H1 (cell line): ENCODE results near the gene PMP22. TPM values are rescaled to one million over a fixed set of nuclear protein-coding genes. Genes with fewer than 3 reads are reported as not detected.

Source experiments
- CTCF ChIA-PET: fragments of 300-600 bp; sonication (Branson Sonifier 250); formaldehyde crosslinking; loops from one replicate; lab custom pipeline; 2021; ENCODE audit not compliant: partially characterized antibody; lab: Charles Lee
- POLR2A ChIA-PET: fragments of 300-600 bp; sonication (Branson Sonifier 250); formaldehyde crosslinking; loops from one replicate; lab custom pipeline; 2021; ENCODE audit warnings: inconsistent platforms; ENCODE audit not compliant: partially characterized antibody; lab: Charles Lee
- DNase-seq, 2 experiments: peaks; one replicate each; pipeline versions ENCODE4 v3.0.0 to v3.0.0-alpha.2; 2010 to 2022; ENCODE audit warnings: low spot score in 2 of 2, low read depth in 1 of 2, mixed read lengths in 1 of 2
- FAIRE-seq: peaks from 2 replicates; lab custom pipeline; 2011; peaks lifted over from hg19 to GRCh38; lab: Jason Lieb, UNC
- H2AFZ ChIP-seq: 2 replicates; pipeline ENCODE4 v1.8.1; 2012; ENCODE audit warnings: low read length, inconsistent platforms
- H2AK5ac ChIP-seq: 2 replicates; pipeline ENCODE4 v1.6.1; 2013; ENCODE audit warnings: low read depth, low read length
- H2BK120ac ChIP-seq: replicated peaks from 2 replicates; pipeline ENCODE3; 2013; ENCODE audit warnings: low read depth, low read length, inconsistent platforms
- H2BK12ac ChIP-seq: 2 replicates; pipeline ENCODE4 v1.6.1; 2013; ENCODE audit warnings: low read depth, low read length
- H2BK15ac ChIP-seq: 2 replicates; pipeline ENCODE4 v1.6.1; 2013; ENCODE audit warnings: low read length
- H2BK20ac ChIP-seq: 2 replicates; pipeline ENCODE4 v1.6.1; 2013; ENCODE audit warnings: low read length
- H2BK5ac ChIP-seq: 2 replicates; pipeline ENCODE4 v1.6.1; 2013; ENCODE audit warnings: low read depth, low read length
- H3K14ac ChIP-seq: 2 replicates; pipeline ENCODE4 v1.6.1; 2013; ENCODE audit warnings: inconsistent platforms; ENCODE audit not compliant: insufficient read length
- H3K18ac ChIP-seq: 2 replicates; pipeline ENCODE4 v1.6.1; 2013; ENCODE audit warnings: low read length; ENCODE audit errors: extremely low read depth
- H3K23ac ChIP-seq: 2 replicates; pipeline ENCODE4 v1.6.1; 2013; ENCODE audit warnings: inconsistent platforms; ENCODE audit not compliant: insufficient read length
- H3K23me2 ChIP-seq: 2 replicates; pipeline ENCODE4 v1.6.1; 2013; ENCODE audit warnings: low read depth, low read length
- H3K27ac ChIP-seq: 2 replicates; pipeline ENCODE4 v1.6.1; 2011; ENCODE audit warnings: low read depth, low read length, inconsistent platforms
- H3K27me3 ChIP-seq, 4 experiments: replicated peaks in 1 of 4; 1 replicate in 1 of 4; 2 replicates in 3 of 4; pipeline versions ENCODE4 v1.6.1 to v1.8.1; 2011 to 2013; ENCODE audit warnings: low read length in 3 of 4, mild to moderate bottlenecking in 3 of 4, inconsistent platforms in 2 of 4, mixed read lengths in 2 of 4, moderate library complexity in 1 of 4; ENCODE audit not compliant: control insufficient read depth in 3 of 4, insufficient read depth in 3 of 4; ENCODE audit errors: extremely low read depth in 1 of 4
- H3K36me3 ChIP-seq, 4 experiments: 2 replicates each; pipeline versions ENCODE4 v1.6.1 to v1.8.1; 2011 to 2013; ENCODE audit warnings: mild to moderate bottlenecking in 4 of 4, low read length in 3 of 4, moderate library complexity in 2 of 4, control low read depth in 1 of 4, inconsistent platforms in 1 of 4; ENCODE audit not compliant: insufficient read depth in 4 of 4, control insufficient read depth in 2 of 4
- H3K4ac ChIP-seq: replicated peaks from 2 replicates; pipeline ENCODE3; 2013; ENCODE audit warnings: low read length, low read depth, mixed read lengths, inconsistent platforms; ENCODE audit not compliant: insufficient read length
- H3K4me1 ChIP-seq, 4 experiments: replicated peaks in 1 of 4; 1 replicate in 1 of 4; 2 replicates in 3 of 4; pipeline versions ENCODE4 v1.6.1 to v1.8.1; 2011 to 2013; ENCODE audit warnings: low read length in 3 of 4, inconsistent platforms in 2 of 4, mixed read lengths in 1 of 4; ENCODE audit not compliant: insufficient read depth in 4 of 4, control insufficient read depth in 3 of 4
- H3K4me2 ChIP-seq, 2 experiments: 2 replicates each; pipeline versions ENCODE4 v1.6.1 to v1.8.1; 2011 to 2013; ENCODE audit warnings: low read depth in 2 of 2, low read length in 2 of 2, control low read depth in 1 of 2, inconsistent platforms in 1 of 2, mild to moderate bottlenecking in 1 of 2; ENCODE audit not compliant: insufficient read depth in 1 of 2
- H3K4me3 ChIP-seq, 4 experiments: fragments of 200-600, 300-600 bp in 1 of 4; sonication (generic), shearing (Covaris generic), sonication (Bioruptor Twin) in 1 of 4; 2 replicates each; pipeline versions ENCODE4 v1.5.1 to v1.8.1; 2011 to 2016; ENCODE audit warnings: low read length in 4 of 4, low read depth in 3 of 4, control low read depth in 2 of 4, inconsistent platforms in 2 of 4, mild to moderate bottlenecking in 2 of 4, mixed read lengths in 1 of 4, moderate library complexity in 1 of 4; ENCODE audit not compliant: insufficient read depth in 2 of 4; ENCODE audit errors: extremely low read depth in 1 of 4
- H3K56ac ChIP-seq: replicated peaks from 2 replicates; pipeline ENCODE3; 2013; ENCODE audit warnings: low read depth, mild to moderate bottlenecking, mixed read lengths, low read length, inconsistent platforms; ENCODE audit not compliant: insufficient read length
- H3K79me1 ChIP-seq: 2 replicates; pipeline ENCODE4 v1.6.1; 2013; ENCODE audit warnings: low read depth, low read length, control low read depth
- H3K79me2 ChIP-seq, 2 experiments: 2 replicates each; pipeline versions ENCODE4 v1.6.1 to v1.8.1; 2012 to 2013; ENCODE audit warnings: low read length in 2 of 2, mild to moderate bottlenecking in 2 of 2, inconsistent platforms in 1 of 2; ENCODE audit not compliant: insufficient read depth in 2 of 2, control insufficient read depth in 1 of 2
- H3K9ac ChIP-seq, 4 experiments: replicated peaks in 1 of 4; 1 replicate in 1 of 4; 2 replicates in 3 of 4; pipeline versions ENCODE4 v1.6.1 to v1.8.1; 2011 to 2013; ENCODE audit warnings: low read depth in 3 of 4, low read length in 3 of 4, control low read depth in 2 of 4, mild to moderate bottlenecking in 2 of 4, moderate library complexity in 2 of 4, inconsistent platforms in 1 of 4; ENCODE audit errors: extremely low read depth in 1 of 4
- H3K9me3 ChIP-seq, 2 experiments: 2 replicates each; pipeline versions ENCODE4 v1.6.1 to v1.8.1; 2012 to 2013; ENCODE audit warnings: mild to moderate bottlenecking in 2 of 2, moderate library complexity in 2 of 2, control low read depth in 1 of 2, inconsistent platforms in 1 of 2, low read depth in 1 of 2, low read length in 1 of 2, mixed read lengths in 1 of 2; ENCODE audit not compliant: insufficient read depth in 2 of 2
- H4K20me1 ChIP-seq, 2 experiments: replicated peaks in 1 of 2; 2 replicates each; pipeline versions ENCODE3 to v1.8.1; 2011 to 2013; ENCODE audit warnings: inconsistent platforms in 2 of 2, low read length in 2 of 2, mild to moderate bottlenecking in 1 of 2; ENCODE audit not compliant: insufficient read depth in 2 of 2, control insufficient read depth in 1 of 2
- H4K5ac ChIP-seq: 2 replicates; pipeline ENCODE4 v1.6.1; 2013; ENCODE audit warnings: low read length, low read depth, mixed read lengths, inconsistent platforms; ENCODE audit not compliant: insufficient read length
- H4K8ac ChIP-seq: 2 replicates; pipeline ENCODE4 v1.8.0; 2013; ENCODE audit warnings: mild to moderate bottlenecking, moderate library complexity, low read length, inconsistent platforms; ENCODE audit not compliant: insufficient read depth; ENCODE audit errors: extremely low read depth
- H4K91ac ChIP-seq: replicated peaks from 2 replicates; pipeline ENCODE3; 2013; ENCODE audit warnings: low read length, mixed read lengths, inconsistent platforms; ENCODE audit not compliant: insufficient read length
- BACH1 ChIP-seq: IDR thresholded peaks from 2 replicates; pipeline ENCODE4 v1.6.1; 2012; ENCODE audit warnings: low read length, improper control_type of control experiment
- RAD21 ChIP-seq, 2 experiments: IDR thresholded peaks in 1 of 2; conservative IDR thresholded peaks in 1 of 2; 2 replicates each; pipeline ENCODE4 v1.6.1; 2011; ENCODE audit warnings: low read depth in 2 of 2, low read length in 2 of 2, improper control_type of control experiment in 1 of 2, inconsistent platforms in 1 of 2, mild to moderate bottlenecking in 1 of 2, moderate library complexity in 1 of 2
- WGBS, 2 experiments: shearing (Covaris generic) in 1 of 2; methylation state at CpG; one replicate each; pipeline versions ENCODE4 v1.1.6 to v1.1.7; 2013 to 2015; ENCODE audit warnings: low lambda C conversion rate in 2 of 2, mixed read lengths in 2 of 2, inconsistent platforms in 1 of 2, low coverage in 1 of 2, missing lambda C conversion rate in 1 of 2; ENCODE audit not compliant: insufficient replicate concordance in 2 of 2, insufficient coverage in 1 of 2, insufficient read length in 1 of 2; ENCODE audit errors: extremely low coverage in 1 of 2, missing lambda C conversion rate in 1 of 2; 5-methylcytosine and 5-hydroxymethylcytosine counted together
- polyA plus RNA-seq, 7 experiments: library from polyadenylated mRNA; depleted of rRNA in 3 of 7; stranded (reverse) in 5 of 7; unstranded in 2 of 7; fragments of >200 nt in 5 of 7; fragments of 200-250 nt in 2 of 7; gene quantifications; 1 replicate in 5 of 7; 2 replicates in 1 of 7; 4 replicates in 1 of 7; pipeline versions ENCODE4 v1.2.1 to v1.2.3, GENCODE V29; 2011 to 2013; ENCODE audit warnings: missing spikeins in 2 of 7, mixed read lengths in 2 of 7
- total RNA-seq: library from RNA; stranded (reverse); fragmentation: NEBNext Ultra II Directional; extraction: Animal tissue kit (Norgen Biotek cat#: 25700); gene quantifications from 2 replicates; pipeline ENCODE4 v1.2.1, GENCODE V29; 2021

The PMP22 gene
- total and polyA plus RNA-seq, 2 of the 8 experiments (the other 6 are each of a cell fraction or from before 2014, with no cell fraction given) = 0.84 to 4.9 TPM

GRCh38 chr17:15278924-15279477 lies 13.9 kb upstream of the PMP22 start:
- H3K23ac ChIP-seq = no peak overlapping the region
- H4K20me1 ChIP-seq = no peaks in the 10 kb centered on the region
- H3K9me3 ChIP-seq = 0 out of 4 replicates have a peak, but pooled peaks cover 0 to 2% of the 10 kb centered on the region in 2 experiments
- H2AK5ac ChIP-seq = no peak overlapping the region
- no peak overlapping the region for H4K5ac ChIP-seq
- H4K91ac ChIP-seq = no peak overlapping the region
- no peak overlapping the region for H3K14ac ChIP-seq
- H2BK12ac ChIP-seq = no peak overlapping the region
- H4K8ac ChIP-seq = no peak overlapping the region
- no peak overlapping the region for H2BK120ac ChIP-seq
- no peaks in the 10 kb centered on the region for H3K23me2 ChIP-seq
- H3K27me3 ChIP-seq = no peaks in the 10 kb centered on the region
- peak; percentile 16; the same call in 1 of the 2 replicates for TF ChIP-seq BACH1
- no peak for TF ChIP-seq RAD21 (IDR thresholded peaks at IDR 0.05 in 1 of 2, conservative IDR thresholded peaks at IDR 0.05 in 1 of 2; ENCODE audit: low read depth in 2 of 2, low read length in 2 of 2)
- H3K56ac ChIP-seq = no peak overlapping the region
- H3K4me2 ChIP-seq = peak overlapping the region in 1 of 2 experiments; percentile 57; a peak in 2 of 4 replicates
- no peak overlapping the region for H3K9ac ChIP-seq
- FAIRE-seq (no peak), DNase-seq (no peak)
- no peak overlapping the region for H2BK15ac ChIP-seq
- H3K27ac ChIP-seq = no peak overlapping the region
- POLR2A ChIA-PET = no interaction called here
- H2BK5ac ChIP-seq = no peak overlapping the region
- no peak overlapping the region for H3K18ac ChIP-seq
- H3K4ac ChIP-seq = no peak overlapping the region
- 86% methylated on average over 2 of the region's 2 CpGs; no CpG with 5 or more reads in 1 of the 2 experiments for WGBS, 2 experiments
- H2BK20ac ChIP-seq = no peak overlapping the region
- no peak overlapping the region for H3K4me3 ChIP-seq
- CTCF ChIA-PET = interaction anchor here (1.3 kb wide), 1 partner anchor 21 kb away, joined by 3 read pairs; no protein-coding TSS in a partner anchor
- H3K4me1 ChIP-seq = peaks cover 0 to 9% (median 5%) of the 10 kb centered on the region in 4 experiments; a peak in 4 of 7 replicates
- peak overlapping the region; percentile 74; the same call in 1 of the 2 replicates for H2AFZ ChIP-seq
- no peaks in the 10 kb centered on the region for H3K79me2 ChIP-seq
- H3K79me1 ChIP-seq = no peaks in the 10 kb centered on the region
- H3K36me3 ChIP-seq = no peaks in the 10 kb centered on the region
